IMR-90 (cell line): Measurements from ENCODE around the gene ZFYVE21. TPM values are rescaled to one million over a fixed set of nuclear protein-coding genes. Genes with fewer than 3 reads are reported as not detected.

Experiments used
- ATAC-seq: fragments of 200-7000 bp; cut with Tn5 transposase; 2 replicates; pipeline ENCODE4 v1.9.1; 2020; ENCODE audit warnings: low read depth, mild to moderate bottlenecking, moderate library complexity
- BruUV-seq: library from RNA; stranded (reverse); fragments of 400-500 nt; replicated peaks from 2 replicates; lab custom pipeline; 2021; lab: Mats Ljungman, UMichigan
- CTCF ChIA-PET: fragments of 300-600 bp; formaldehyde crosslinking; extraction: SDS; loops from one replicate; lab custom pipeline; 2021; ENCODE audit warnings: antibody characterized with exemption; lab: Yijun Ruan, JAX
- POLR2A ChIA-PET: fragments of 300-600 bp; sonication (Branson Sonifier 250); formaldehyde crosslinking; loops from one replicate; lab custom pipeline; 2022; ENCODE audit warnings: antibody characterized with exemption; ENCODE audit not compliant: unreplicated experiment; lab: Charles Lee
- DNase-seq: peaks from one replicate; pipeline ENCODE4 v3.0.0; 2013
- H2AFZ ChIP-seq: replicated peaks from 2 replicates; pipeline ENCODE3; 2013; ENCODE audit warnings: low read length, mild to moderate bottlenecking; ENCODE audit not compliant: poor library complexity
- H2AK5ac ChIP-seq: 2 replicates; pipeline ENCODE4 v1.6.1; 2013; ENCODE audit warnings: low read depth, low read length, inconsistent platforms
- H2AK9ac ChIP-seq: replicated peaks from 2 replicates; pipeline ENCODE3; 2013; ENCODE audit warnings: mild to moderate bottlenecking, low read depth, low read length, moderate library complexity; ENCODE audit not compliant: poor library complexity
- H2BK120ac ChIP-seq: 2 replicates; pipeline ENCODE4 v1.6.1; 2013; ENCODE audit warnings: low read depth, low read length, inconsistent platforms
- H2BK15ac ChIP-seq: 3 replicates; pipeline ENCODE4 v1.6.1; 2013; ENCODE audit warnings: low read depth, low read length, inconsistent platforms
- H2BK20ac ChIP-seq: 2 replicates; pipeline ENCODE4 v1.6.1; 2013; ENCODE audit warnings: low read depth, mild to moderate bottlenecking, inconsistent platforms, low read length, moderate library complexity
- H2BK5ac ChIP-seq: 2 replicates; pipeline ENCODE4 v1.6.1; 2013; ENCODE audit warnings: mild to moderate bottlenecking, low read depth, low read length, inconsistent platforms; ENCODE audit not compliant: poor library complexity, severe bottlenecking
- H3K14ac ChIP-seq: replicated peaks from 2 replicates; pipeline ENCODE4 v1.6.1; 2013; ENCODE audit warnings: low read depth, low read length, inconsistent platforms
- H3K18ac ChIP-seq: 2 replicates; pipeline ENCODE4 v1.6.1; 2013; ENCODE audit warnings: low read depth, low read length, control low read depth
- H3K23ac ChIP-seq: 2 replicates; pipeline ENCODE4 v1.6.1; 2013; ENCODE audit warnings: low read depth, low read length, inconsistent platforms
- H3K27ac ChIP-seq: 2 replicates; pipeline ENCODE4 v1.5.1; 2013; ENCODE audit warnings: mild to moderate bottlenecking, control low read depth, low read length; ENCODE audit not compliant: insufficient read depth
- H3K27me3 ChIP-seq: 2 replicates; pipeline ENCODE4 v1.6.1; 2013; ENCODE audit warnings: low read length; ENCODE audit not compliant: control insufficient read depth, insufficient read depth
- H3K36me3 ChIP-seq: 2 replicates; pipeline ENCODE4 v1.6.1; 2013; ENCODE audit warnings: low read length, mixed read lengths; ENCODE audit not compliant: control insufficient read depth, insufficient read depth
- H3K4ac ChIP-seq: 2 replicates; pipeline ENCODE4 v1.6.1; 2013; ENCODE audit warnings: low read depth, low read length, inconsistent platforms
- H3K4me1 ChIP-seq: 2 replicates; pipeline ENCODE4 v1.6.1; 2013; ENCODE audit warnings: low read length, mixed read lengths; ENCODE audit not compliant: control insufficient read depth, insufficient read depth
- H3K4me2 ChIP-seq: 2 replicates; pipeline ENCODE4 v1.6.1; 2013; ENCODE audit warnings: low read depth, mild to moderate bottlenecking, control low read depth, low read length, moderate library complexity
- H3K4me3 ChIP-seq: 2 replicates; pipeline ENCODE4 v1.5.1; 2013; ENCODE audit warnings: low read depth, mild to moderate bottlenecking, control low read depth, low read length, moderate library complexity; ENCODE audit not compliant: insufficient read depth
- H3K56ac ChIP-seq: 2 replicates; pipeline ENCODE4 v1.6.1; 2013; ENCODE audit warnings: low read length, inconsistent platforms; ENCODE audit not compliant: insufficient read depth; ENCODE audit errors: extremely low read depth
- H3K79me1 ChIP-seq, 2 experiments: 2 replicates each; pipeline ENCODE4 v1.6.1; 2013; ENCODE audit warnings: low read length in 2 of 2, inconsistent platforms in 1 of 2, low read depth in 1 of 2
- H3K9ac ChIP-seq: 2 replicates; pipeline ENCODE4 v1.6.1; 2013; ENCODE audit warnings: low read depth, low read length, control low read depth
- H3K9me1 ChIP-seq: 2 replicates; pipeline ENCODE4 v1.6.1; 2013; ENCODE audit warnings: low read length, inconsistent platforms; ENCODE audit not compliant: insufficient read depth
- H3K9me3 ChIP-seq: 2 replicates; pipeline ENCODE4 v1.6.1; 2013; ENCODE audit warnings: low read length; ENCODE audit not compliant: control insufficient read depth, insufficient read depth
- H4K20me1 ChIP-seq: 2 replicates; pipeline ENCODE4 v1.6.1; 2013; ENCODE audit warnings: low read length, inconsistent platforms; ENCODE audit not compliant: insufficient read depth
- H4K5ac ChIP-seq: 2 replicates; pipeline ENCODE4 v1.6.1; 2013; ENCODE audit warnings: mild to moderate bottlenecking, low read depth, low read length, control low read depth
- H4K8ac ChIP-seq, 2 experiments: 2 replicates each; pipeline ENCODE4 v1.6.1; 2013; ENCODE audit warnings: low read depth in 2 of 2, low read length in 2 of 2, control low read depth in 1 of 2, inconsistent platforms in 1 of 2
- H4K91ac ChIP-seq: 2 replicates; pipeline ENCODE4 v1.6.1; 2013; ENCODE audit warnings: low read depth, low read length, inconsistent platforms; ENCODE audit not compliant: insufficient read depth
- CHD1 ChIP-seq: IDR thresholded peaks from 2 replicates; pipeline ENCODE4 v1.6.1; 2012; ENCODE audit warnings: low read depth, low read length, improper control_type of control experiment
- FOS ChIP-seq: fragments of 150-350 bp; IDR thresholded peaks from 2 replicates; pipeline ENCODE4 v1.6.1; 2016; ENCODE audit warnings: low read depth, low read length
- MXI1 ChIP-seq: IDR thresholded peaks from 2 replicates; pipeline ENCODE4 v1.6.1; 2012; ENCODE audit warnings: low read depth, mild to moderate bottlenecking, low read length, moderate library complexity, borderline replicate concordance
- POLR2A ChIP-seq: IDR thresholded peaks from 2 replicates; pipeline ENCODE4 v1.6.1; 2012; ENCODE audit warnings: mild to moderate bottlenecking, low read depth, low read length
- RAD21 ChIP-seq: IDR thresholded peaks from 2 replicates; pipeline ENCODE4 v1.6.1; 2012; ENCODE audit warnings: low read length, improper control_type of control experiment
- RCOR1 ChIP-seq: IDR thresholded peaks from 2 replicates; pipeline ENCODE4 v1.6.1; 2012; ENCODE audit warnings: mild to moderate bottlenecking, low read length, improper control_type of control experiment; ENCODE audit not compliant: insufficient replicate concordance
- SMC3 ChIP-seq: fragments of 150-350 bp; IDR thresholded peaks from 2 replicates; pipeline ENCODE4 v1.6.1; 2016; ENCODE audit warnings: low read depth, mild to moderate bottlenecking, antibody characterized with exemption, low read length, moderate library complexity
- WGBS, 2 experiments: methylation state at CpG; one replicate each; pipeline versions ENCODE4 v1.1.5 to v1.1.7; 2013; ENCODE audit warnings: missing lambda C conversion rate in 2 of 2; ENCODE audit not compliant: insufficient read length in 1 of 2; ENCODE audit errors: extremely low coverage in 2 of 2; 5-methylcytosine and 5-hydroxymethylcytosine counted together
- dilution Hi-C: fragments of 300-500 bp; cut with HindIII; formaldehyde crosslinking; loops from one replicate; pipeline ENCODE4 v1.14.3; 2018; ENCODE audit warnings: low sequenced_read_pairs; ENCODE audit not compliant: unreplicated experiment
- in situ Hi-C: fragments of 300-500 bp; cut with MboI; formaldehyde crosslinking; loops from 3 replicates; pipeline ENCODE4 v1.14.3; 2019; ENCODE audit warnings: low sequenced_read_pairs, inconsistent platforms, mixed read lengths
- intact Hi-C: fragments of 100-400 bp; cut with micrococcal nuclease; formaldehyde crosslinking; loops from 2 replicates; pipeline ENCODE4 v1.10.0; 2022
- polyA plus RNA-seq, 3 experiments: library from polyadenylated mRNA; depleted of rRNA; stranded (reverse); fragments of >200 nt; gene quantifications; 2 replicates each; pipeline ENCODE4 v1.2.3, GENCODE V29; 2012; ENCODE audit warnings: low replicate concordance in 1 of 3
- total RNA-seq: library from RNA; depleted of rRNA; stranded (reverse); fragments of >200 nt; gene quantifications from 2 replicates; pipeline ENCODE4 v1.2.3, GENCODE V29; 2012
- TF ChIP-seq, protein P1 (sequence below): conservative IDR thresholded peaks from 2 replicates; pipeline ENCODE4 v1.5.1; 2012; ENCODE audit warnings: mild to moderate bottlenecking, low read depth, low read length, improper control_type of control experiment
- TF ChIP-seq, protein P2 (sequence below): fragments of 150-350 bp; IDR thresholded peaks from 2 replicates; pipeline ENCODE4 v1.6.1; 2017; ENCODE audit warnings: mild to moderate bottlenecking, antibody characterized with exemption, low read length, low read depth

The ZFYVE21 gene
- total and polyA plus RNA-seq, 2 of the 4 experiments (the other 2 are of a cell fraction) = 41.2 to 89.2 TPM

DNA sequence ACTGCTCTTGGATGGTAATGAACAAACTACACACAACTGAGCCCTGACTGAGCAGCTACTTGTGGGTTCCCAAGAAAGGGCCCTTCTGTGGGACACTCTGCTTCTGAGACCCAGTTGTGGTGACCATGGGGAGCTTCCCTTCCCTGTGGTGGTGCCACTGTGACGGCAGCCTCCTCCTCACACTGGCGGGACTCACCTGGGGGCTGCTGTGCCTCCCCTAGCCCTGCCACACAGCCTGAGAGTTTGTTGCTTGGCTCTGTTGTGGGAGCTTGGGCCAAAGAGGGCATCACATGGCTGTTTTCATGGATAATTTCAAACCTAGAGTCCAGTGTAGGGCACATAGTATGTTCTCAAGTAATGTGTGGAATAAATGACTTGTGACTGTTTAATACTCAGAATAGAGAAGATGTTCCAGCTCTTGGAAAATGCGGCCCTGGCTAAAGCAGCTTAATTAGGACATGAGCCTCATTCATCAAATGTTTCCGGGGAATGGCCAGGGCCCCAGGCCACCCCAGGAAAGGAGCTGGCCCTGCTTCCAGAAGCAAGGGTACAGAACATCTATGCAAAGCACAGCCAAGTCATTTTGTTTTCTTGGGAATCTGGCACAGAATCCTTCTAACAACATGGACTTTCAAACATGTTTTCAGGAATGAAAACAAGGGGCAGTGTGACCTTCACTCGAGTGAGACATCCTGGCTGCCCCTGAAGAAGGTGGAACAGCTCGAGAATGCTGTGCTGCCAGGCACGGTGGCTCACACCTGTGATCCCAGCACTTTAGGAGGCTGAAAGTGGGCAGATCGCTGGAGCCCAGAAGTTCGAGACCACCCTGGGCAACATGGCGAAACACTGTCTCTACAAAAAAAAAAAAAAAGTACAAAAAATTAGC lies 21.2 kb downstream of the ZFYVE21 start:
- in situ Hi-C loops = no loop called here
- dilution Hi-C loops = no loop called here
- Histone ChIP-seq H3K23ac (no peak overlapping the region), H3K4me1 (peaks cover 2% of the 10 kb centered on the region; the same call in 1 of the 2 replicates), H2BK15ac (no peak overlapping the region), H3K79me1 (0 out of 4 replicates have a peak, but pooled peaks cover 0 to 2% of the 10 kb centered on the region in 2 experiments), H3K14ac (no peak overlapping the region), H3K4me3 (no peak overlapping the region), H4K5ac (no peak overlapping the region), H2AK9ac (no peak overlapping the region), H3K9me1 (peaks cover 2% of the 10 kb centered on the region; the same call in 1 of the 2 replicates), H2AK5ac (no peak overlapping the region), H3K4me2 (no peak overlapping the region), H3K9me3 (no peaks in the 10 kb centered on the region), H2AFZ (no peak overlapping the region), H3K56ac (no peak overlapping the region), H2BK120ac (no peak overlapping the region), H3K36me3 (peaks cover 22% of the 10 kb centered on the region), H4K20me1 (no peaks in the 10 kb centered on the region; the same call in 1 of the 2 replicates), H3K27me3 (no peaks in the 10 kb centered on the region), H3K18ac (no peak overlapping the region), H3K4ac (no peak overlapping the region), H3K27ac (no peak overlapping the region), H3K9ac (no peak overlapping the region), H4K91ac (no peak overlapping the region), H2BK5ac (no peak overlapping the region), H4K8ac (no peak overlapping the region), H2BK20ac (no peak overlapping the region)
- BruUV-seq = no TSS peak
- ATAC-seq (no peak), DNase-seq (no peak)
- ChIA-PET POLR2A (no interaction called here), CTCF (no interaction called here)
- no peak for TF ChIP-seq SMC3
- no peak for TF ChIP-seq FOS
- TF ChIP-seq, protein P1, sequence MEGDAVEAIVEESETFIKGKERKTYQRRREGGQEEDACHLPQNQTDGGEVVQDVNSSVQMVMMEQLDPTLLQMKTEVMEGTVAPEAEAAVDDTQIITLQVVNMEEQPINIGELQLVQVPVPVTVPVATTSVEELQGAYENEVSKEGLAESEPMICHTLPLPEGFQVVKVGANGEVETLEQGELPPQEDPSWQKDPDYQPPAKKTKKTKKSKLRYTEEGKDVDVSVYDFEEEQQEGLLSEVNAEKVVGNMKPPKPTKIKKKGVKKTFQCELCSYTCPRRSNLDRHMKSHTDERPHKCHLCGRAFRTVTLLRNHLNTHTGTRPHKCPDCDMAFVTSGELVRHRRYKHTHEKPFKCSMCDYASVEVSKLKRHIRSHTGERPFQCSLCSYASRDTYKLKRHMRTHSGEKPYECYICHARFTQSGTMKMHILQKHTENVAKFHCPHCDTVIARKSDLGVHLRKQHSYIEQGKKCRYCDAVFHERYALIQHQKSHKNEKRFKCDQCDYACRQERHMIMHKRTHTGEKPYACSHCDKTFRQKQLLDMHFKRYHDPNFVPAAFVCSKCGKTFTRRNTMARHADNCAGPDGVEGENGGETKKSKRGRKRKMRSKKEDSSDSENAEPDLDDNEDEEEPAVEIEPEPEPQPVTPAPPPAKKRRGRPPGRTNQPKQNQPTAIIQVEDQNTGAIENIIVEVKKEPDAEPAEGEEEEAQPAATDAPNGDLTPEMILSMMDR = no peak
- no peak for TF ChIP-seq CHD1
- TF ChIP-seq, protein P2, sequence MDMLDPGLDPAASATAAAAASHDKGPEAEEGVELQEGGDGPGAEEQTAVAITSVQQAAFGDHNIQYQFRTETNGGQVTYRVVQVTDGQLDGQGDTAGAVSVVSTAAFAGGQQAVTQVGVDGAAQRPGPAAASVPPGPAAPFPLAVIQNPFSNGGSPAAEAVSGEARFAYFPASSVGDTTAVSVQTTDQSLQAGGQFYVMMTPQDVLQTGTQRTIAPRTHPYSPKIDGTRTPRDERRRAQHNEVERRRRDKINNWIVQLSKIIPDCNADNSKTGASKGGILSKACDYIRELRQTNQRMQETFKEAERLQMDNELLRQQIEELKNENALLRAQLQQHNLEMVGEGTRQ = no peak
- no peak for TF ChIP-seq POLR2A
- no peak for TF ChIP-seq RCOR1
- no peak for TF ChIP-seq RAD21
- TF ChIP-seq MXI1 = no peak
- intact Hi-C loops = no loop called here
- WGBS, 2 experiments = 49% methylated on average over 2 of the region's 10 CpGs; no CpG with 5 or more reads in 1 of the 2 experiments
